Chondrocyte (in vitro differentiated cells): ENCODE results near the gene CHID1. TPM values are rescaled to one million over a fixed set of nuclear protein-coding genes. Genes with fewer than 3 reads are reported as not detected.

Experiments used
- DNase-seq: peaks from one replicate; pipeline ENCODE4 v3.0.0; 2021; ENCODE audit warnings: mixed read lengths, low spot score
- H3K27ac Mint-ChIP-seq: one replicate; pipeline ENCODE4 v1.8.0; 2021; ENCODE audit warnings: mild to moderate bottlenecking, moderate library complexity, mixed read lengths; ENCODE audit not compliant: unreplicated experiment
- H3K27me3 Mint-ChIP-seq: 2 replicates; pipeline ENCODE4 v1.8.0; 2021; ENCODE audit warnings: low read depth, mixed read lengths
- H3K36me3 Mint-ChIP-seq: 2 replicates; pipeline ENCODE4 v1.8.0; 2021; ENCODE audit warnings: low read depth, mixed read lengths
- H3K4me1 Mint-ChIP-seq: 2 replicates; pipeline ENCODE4 v1.8.0; 2021; ENCODE audit warnings: low read depth, mild to moderate bottlenecking, mixed read lengths
- H3K4me3 Mint-ChIP-seq: one replicate; pipeline ENCODE4 v1.8.0; 2021; ENCODE audit warnings: mild to moderate bottlenecking, moderate library complexity, mixed read lengths; ENCODE audit not compliant: unreplicated experiment
- H3K9me3 Mint-ChIP-seq: 2 replicates; pipeline ENCODE4 v1.8.0; 2021; ENCODE audit warnings: low read depth, mixed read lengths
- total RNA-seq: library from RNA; stranded (reverse); gene quantifications from 3 replicates; pipeline ENCODE4 v1.2.1, GENCODE V29; 2021
- TF ChIP-seq, protein P1 (sequence below): fragments of 200-600 bp; sonication (generic); IDR thresholded peaks from 2 replicates; pipeline ENCODE4 v1.5.0; 2021; ENCODE audit warnings: antibody characterized with exemption, mild to moderate bottlenecking, moderate library complexity

The CHID1 gene
- total RNA-seq, 1 donor from 2014 or later = 90.3 TPM

DNA sequence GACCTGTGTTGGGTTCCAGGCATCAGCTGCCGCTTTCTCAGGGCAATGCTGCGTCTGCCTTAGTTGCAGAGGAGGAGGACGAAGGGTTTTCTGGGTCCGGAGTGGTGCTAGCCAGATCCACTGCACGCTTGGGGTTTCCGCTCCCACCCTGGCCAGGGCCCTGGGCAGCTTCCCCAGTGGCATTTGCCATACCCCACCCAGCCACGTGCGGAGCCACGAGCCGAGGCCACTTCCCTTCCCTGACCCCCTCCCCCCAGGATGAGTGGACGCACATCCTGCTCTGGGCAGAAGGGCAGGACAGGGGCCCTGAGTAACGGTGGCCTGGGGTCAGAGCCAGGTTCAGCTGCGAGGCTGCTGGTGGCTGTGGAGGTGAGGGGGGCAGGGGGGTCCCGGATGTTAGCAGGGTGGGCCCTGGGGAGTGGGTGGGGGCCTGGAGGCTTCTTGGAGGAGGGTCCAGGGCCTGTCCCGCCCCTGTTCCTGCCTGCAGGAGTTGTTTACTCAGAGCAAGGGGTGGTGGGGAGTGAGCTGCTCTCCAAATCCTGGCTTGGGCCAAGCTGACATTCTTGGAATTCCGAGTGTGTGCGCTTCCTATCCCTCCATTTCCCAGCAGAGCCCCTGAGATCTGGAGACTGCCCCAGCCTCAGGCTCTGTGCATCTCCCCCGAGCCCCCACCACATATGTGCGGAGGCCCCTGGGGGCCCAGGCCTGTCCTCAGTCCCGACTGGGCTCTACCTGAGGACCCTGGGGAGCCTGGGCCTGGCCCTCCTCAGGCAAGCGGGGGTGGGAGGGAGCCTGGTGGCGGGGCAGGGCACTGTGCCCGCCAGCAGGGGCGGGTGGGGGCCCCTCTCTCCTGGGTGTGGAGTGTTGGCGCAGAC is 66.6 kb downstream of the CHID1 start:
- TF ChIP-seq, protein P1, sequence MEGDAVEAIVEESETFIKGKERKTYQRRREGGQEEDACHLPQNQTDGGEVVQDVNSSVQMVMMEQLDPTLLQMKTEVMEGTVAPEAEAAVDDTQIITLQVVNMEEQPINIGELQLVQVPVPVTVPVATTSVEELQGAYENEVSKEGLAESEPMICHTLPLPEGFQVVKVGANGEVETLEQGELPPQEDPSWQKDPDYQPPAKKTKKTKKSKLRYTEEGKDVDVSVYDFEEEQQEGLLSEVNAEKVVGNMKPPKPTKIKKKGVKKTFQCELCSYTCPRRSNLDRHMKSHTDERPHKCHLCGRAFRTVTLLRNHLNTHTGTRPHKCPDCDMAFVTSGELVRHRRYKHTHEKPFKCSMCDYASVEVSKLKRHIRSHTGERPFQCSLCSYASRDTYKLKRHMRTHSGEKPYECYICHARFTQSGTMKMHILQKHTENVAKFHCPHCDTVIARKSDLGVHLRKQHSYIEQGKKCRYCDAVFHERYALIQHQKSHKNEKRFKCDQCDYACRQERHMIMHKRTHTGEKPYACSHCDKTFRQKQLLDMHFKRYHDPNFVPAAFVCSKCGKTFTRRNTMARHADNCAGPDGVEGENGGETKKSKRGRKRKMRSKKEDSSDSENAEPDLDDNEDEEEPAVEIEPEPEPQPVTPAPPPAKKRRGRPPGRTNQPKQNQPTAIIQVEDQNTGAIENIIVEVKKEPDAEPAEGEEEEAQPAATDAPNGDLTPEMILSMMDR = no peak
- DNase-seq = no peak
- H3K4me3 Mint-ChIP-seq = peak overlapping the region; percentile 85
- H3K36me3 Mint-ChIP-seq = peaks cover 4% of the 10 kb centered on the region
- no peaks in the 10 kb centered on the region for H3K9me3 Mint-ChIP-seq
- peak overlapping the region; percentile 94 for H3K27ac Mint-ChIP-seq
- H3K4me1 Mint-ChIP-seq = peaks cover 56% of the 10 kb centered on the region
- H3K27me3 Mint-ChIP-seq = no peaks in the 10 kb centered on the region

DNA sequence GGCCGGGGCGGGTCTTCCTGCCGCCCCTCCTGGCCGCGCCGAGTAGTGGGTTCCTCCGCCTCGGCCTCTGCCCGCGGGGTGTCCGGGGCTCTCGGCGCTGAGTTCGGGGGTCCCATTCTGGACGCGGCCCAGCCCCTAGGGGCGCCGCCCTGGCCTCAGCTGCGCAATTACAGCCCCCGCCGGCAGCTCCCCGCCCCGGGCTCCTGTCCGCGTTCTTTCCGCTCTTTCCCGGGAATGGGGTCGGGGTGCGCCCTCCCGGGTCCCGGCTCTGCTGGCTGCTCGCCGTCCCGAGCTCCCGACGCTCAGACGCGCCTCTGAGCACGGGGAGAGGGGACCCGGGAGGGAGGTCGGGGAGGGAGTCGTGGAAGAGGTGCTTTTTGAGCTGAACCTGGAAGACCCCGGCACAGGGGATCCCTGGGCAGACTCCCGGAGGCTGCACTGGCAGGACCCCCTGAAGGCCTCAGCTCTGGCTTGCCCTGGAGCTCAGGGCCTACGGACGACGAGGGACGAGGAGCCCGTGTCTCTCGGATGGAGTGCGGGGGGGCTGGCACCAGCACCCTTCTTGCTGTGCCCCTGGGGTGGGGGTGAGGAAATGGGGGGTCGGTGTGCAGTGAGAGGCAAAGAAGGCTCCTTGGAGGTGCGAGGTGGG is 67.4 kb downstream of the CHID1 start:
- Mint-ChIP-seq H3K4me3 (peak overlapping the region; percentile 85), H3K9me3 (no peaks in the 10 kb centered on the region), H3K27me3 (no peaks in the 10 kb centered on the region), H3K4me1 (peaks cover 61% of the 10 kb centered on the region), H3K36me3 (peaks cover 4% of the 10 kb centered on the region), H3K27ac (peak overlapping the region; percentile 94)
- DNase-seq = no peak
- TF ChIP-seq, protein P1 = peak; percentile 53

DNA sequence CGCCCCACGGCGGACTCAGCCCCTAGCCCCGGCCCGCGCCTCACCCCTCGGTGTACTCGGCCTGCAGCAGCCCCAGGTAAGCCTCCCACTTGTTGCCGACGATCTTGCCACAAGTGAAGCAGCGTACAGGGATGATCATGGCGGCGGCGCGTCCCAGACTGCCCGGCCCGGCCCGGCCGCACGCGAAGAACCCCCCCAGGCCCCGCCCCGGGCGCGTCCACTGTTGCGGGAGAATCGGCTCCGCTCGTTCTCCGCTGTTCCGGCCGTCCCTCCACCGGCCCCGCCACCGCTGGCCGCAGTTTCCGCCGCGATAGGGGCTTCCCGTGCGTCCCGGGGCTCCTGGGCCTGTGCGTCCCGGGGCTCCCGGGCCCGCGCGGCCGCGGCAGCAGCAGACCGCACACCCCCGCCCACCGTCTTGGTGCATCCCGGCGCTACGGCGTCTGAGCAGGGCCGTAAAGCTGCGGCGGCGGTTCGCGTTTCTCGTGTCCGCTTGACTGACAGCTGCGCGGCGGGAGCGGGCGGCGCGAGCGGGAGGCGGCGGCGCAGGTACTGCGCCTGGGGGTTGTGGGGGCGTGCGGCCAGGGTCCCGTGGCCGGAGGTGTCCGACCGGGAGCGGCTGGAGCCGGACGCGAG is 68.1 kb downstream of the CHID1 start, which contains the start of the genes POLR2L and TSPAN4:
POLR2L (minus strand) TSS at position 160 of the 633 bp plus-strand sequence; CDS start at position 139, 21 bp downstream.
TSPAN4 (plus strand) TSS at position 483 of the 633 bp plus-strand sequence. CDS start 7,453 bp downstream, outside the sequence.
- Mint-ChIP-seq H3K27ac (peak within 1 kb of the TSS; percentile 94), H3K4me3 (peak within 1 kb of the TSS; percentile 85), H3K36me3 (peaks cover 5% of the 10 kb centered on the region), H3K4me1 (peaks cover 61% of the 10 kb centered on the region), H3K9me3 (no peaks in the 10 kb centered on the region), H3K27me3 (no peaks in the 10 kb centered on the region)
- TF ChIP-seq, protein P1 = no peak
- DNase-seq = no peak

- TF ChIP-seq, protein P1 = no peak
Measured at GRCh38 chr11:841981-842369, 68.6 kb downstream of the CHID1 start.

More at GRCh38 chr11:841981-842369, 68.6 kb downstream of the CHID1 start:
- H3K4me1 Mint-ChIP-seq = peaks cover 59% of the 10 kb centered on the region
- H3K27ac Mint-ChIP-seq = peak overlapping the region; percentile 91
- H3K9me3 Mint-ChIP-seq = no peaks in the 10 kb centered on the region
- peaks cover 6% of the 10 kb centered on the region for H3K36me3 Mint-ChIP-seq
- no peaks in the 10 kb centered on the region for H3K27me3 Mint-ChIP-seq
- peak overlapping the region; percentile 83 for H3K4me3 Mint-ChIP-seq
- DNase-seq = no peak
